NCI-H1930 (cell line): ENCODE data around the gene PRKAR2A.
"Not testable (repeated sequence)": the region's sequence is repeated elsewhere in the genome, so short reads cannot be mapped to it uniquely, and the experiment has no call there.

ENCODE experiments used
- DNase-seq, 2 experiments: peaks; one replicate each; lab custom pipeline; 2025; lab: John Stamatoyannopoulos, UW

The PRKAR2A gene

GRCh38 chr3:48725185-48725855, 122.4 kb downstream of the PRKAR2A start:
- not testable (repeated sequence) for DNase-seq

GRCh38 chr3:48723725-48724124, 123.9 kb downstream of the PRKAR2A start:
- no peak for DNase-seq

- not testable (repeated sequence) for DNase-seq
Observed at GRCh38 chr3:48723293-48723692, 124.4 kb downstream of the PRKAR2A start.

DNA sequence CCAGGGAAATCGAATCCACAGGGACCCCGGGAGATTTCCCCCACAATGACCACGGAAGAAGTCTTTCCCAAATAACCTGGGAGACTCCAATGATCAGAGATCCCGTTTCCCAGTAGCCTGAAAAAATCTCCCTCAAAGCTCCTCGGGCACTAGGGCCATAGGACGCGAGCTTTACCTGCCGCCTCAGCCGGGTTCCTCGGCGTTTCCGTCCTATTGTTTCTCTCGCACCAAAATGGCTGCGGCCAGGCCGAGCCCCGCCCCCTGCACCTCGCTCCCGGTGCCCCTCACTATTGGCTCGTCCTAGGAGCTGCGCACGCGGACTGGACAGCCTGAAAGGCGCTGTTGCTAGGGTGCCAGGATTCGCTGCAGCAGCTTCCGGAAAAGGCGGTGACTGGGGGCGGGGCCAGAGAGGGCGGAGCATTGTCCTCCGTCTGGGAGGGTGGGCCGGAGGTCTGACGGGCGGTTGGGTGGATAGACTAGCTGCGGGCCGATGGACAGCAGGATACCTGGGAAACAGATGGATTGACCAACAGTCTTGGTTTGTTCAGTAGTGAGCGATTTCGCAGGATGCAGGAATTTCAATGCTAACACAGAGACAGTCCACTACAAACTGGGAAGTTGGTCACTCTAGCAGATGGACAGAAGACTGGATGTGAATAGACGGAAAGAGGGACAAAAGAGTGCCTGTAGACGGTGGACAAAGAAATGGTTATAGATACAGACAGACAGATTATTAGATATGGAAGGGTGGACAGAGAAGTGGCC, 130.5 kb downstream of the PRKAR2A start, which contains the start of gene IP6K2:
Gene IP6K2, minus strand, starts transcription at position 240 of the 765 bp plus-strand sequence. CDS start 21,930 bp downstream, outside the sequence.
- peak; percentile 91 to 92 for DNase-seq

- DNase-seq, result no peak
Observed at GRCh38 chr3:48716508-48716981, 131.1 kb downstream of the PRKAR2A start.

- DNase-seq, result no peak
Observed at GRCh38 chr3:48715174-48715800, 132.4 kb downstream of the PRKAR2A start.

DNA sequence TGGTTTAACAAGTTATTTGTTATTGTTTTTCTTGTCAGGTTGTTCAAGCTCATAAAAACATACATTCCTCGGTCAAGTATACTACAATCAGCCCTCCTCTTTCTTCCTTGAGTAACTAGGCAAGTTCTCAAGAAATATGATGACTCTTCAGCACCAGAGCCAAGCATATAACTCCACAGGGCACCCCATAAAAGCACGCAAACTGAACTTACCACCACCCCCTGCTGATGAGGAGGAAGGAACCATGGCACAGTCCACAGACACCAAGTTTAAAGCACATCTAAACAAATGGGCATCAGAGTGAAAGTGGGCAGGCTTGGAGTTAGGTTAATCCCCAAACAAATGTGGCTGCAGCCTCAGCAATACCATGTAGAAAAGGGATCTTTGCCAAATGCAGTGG, 135.9 kb downstream of the PRKAR2A start:
- no peak for DNase-seq

DNA sequence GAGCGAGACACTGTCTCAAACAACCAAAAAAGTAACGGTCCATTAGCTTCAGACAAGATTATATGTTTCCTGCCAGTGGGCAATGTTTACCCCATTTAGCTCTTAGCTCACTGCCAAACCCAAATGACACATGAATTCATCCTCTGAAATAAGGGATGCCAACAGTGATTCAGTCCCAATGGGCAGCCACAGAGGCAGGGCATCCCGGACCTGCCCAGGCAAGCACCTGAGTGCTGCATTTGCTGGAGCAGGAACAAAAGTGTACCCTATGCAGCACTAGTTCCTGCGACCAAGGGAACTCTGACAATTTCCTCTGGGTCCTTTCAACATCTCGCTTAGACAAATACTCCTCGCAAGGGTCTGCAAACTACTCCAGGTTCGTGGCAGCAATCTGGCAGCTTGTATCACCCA, 138.6 kb downstream of the PRKAR2A start:
- no peak for DNase-seq

- no peak for DNase-seq
Observed at GRCh38 chr3:48708481-48708889, 139.2 kb downstream of the PRKAR2A start.

DNA sequence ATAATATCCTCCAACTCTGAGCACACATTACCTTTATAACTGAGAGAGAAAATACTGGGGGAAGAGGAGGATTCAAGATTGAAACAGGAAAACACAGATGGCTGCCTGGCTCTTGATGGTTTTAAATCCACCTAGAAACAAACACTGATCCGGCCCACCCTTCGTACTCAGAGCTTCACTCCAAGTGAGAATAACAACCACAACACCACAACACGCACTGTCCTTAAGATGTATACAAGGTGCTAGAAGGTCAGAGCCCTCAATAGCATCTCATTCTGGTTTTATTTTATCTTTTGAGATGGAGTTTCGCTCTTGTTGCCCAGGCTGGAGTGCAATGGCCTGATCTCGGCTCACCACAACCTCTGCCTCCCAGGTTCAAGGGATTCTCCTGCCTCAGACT, 140.5 kb downstream of the PRKAR2A start:
- no peak for DNase-seq

DNA sequence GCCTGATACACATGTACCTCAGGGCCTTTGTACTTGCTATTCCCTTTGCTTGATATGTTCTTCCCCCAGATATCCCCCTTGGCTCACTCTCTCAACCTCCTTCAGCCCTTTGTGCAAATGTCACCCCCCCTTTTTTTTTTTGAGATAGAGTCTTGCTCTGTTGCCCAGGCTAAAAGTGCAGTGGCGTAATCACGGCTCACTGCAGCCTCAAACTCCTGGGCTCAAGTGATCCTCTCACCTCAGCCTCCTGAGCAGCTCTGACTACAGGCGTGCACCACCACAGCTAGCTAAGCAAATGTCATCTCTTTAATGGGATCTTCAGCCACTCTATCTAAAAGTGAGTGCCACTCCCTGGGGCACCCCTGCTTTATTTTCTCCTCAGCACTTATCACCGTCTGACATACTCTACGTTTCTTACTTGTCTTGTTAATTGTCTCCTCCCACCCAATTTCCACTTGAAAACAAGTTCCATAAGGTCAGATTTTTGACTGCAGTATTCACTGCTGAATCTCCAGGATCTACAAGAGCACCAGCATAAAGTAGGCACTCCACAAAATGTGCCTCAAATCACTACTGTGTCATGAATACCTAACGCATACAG, 145.3 kb downstream of the PRKAR2A start:
- no peak for DNase-seq

- no peak for DNase-seq
Observed at GRCh38 chr3:48700731-48701405, 146.8 kb downstream of the PRKAR2A start.

DNA sequence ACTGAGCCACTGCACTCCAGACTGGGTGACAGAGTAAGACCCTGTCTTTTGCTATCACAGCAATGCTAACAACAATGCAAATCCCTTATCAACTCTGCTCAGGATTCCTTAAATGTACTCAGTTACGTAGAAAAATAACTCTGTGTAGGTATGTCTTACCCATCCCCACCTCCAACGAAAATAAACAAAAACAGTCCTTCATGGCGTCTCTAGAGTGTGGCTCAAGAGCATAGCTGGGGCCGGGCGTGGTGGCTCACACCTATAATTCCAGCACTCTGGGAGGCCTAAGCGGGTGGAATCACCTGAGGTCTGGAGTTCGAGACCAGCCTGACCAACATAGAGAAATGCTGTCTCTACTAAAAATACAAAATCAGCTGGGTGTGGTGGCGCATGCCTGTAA, 148.8 kb downstream of the PRKAR2A start:
- no peak for DNase-seq

GRCh38 chr3:48697952-48698351, 149.7 kb downstream of the PRKAR2A start:
- DNase-seq, result no peak

- DNase-seq, result no peak
Observed at GRCh38 chr3:48696601-48697000, 151.1 kb downstream of the PRKAR2A start.
